SKM-1 (cell line): ENCODE results near the gene RIC8A.
"Not testable (repeated sequence)": the region's sequence is repeated elsewhere in the genome, so short reads cannot be mapped to it uniquely, and the experiment has no call there.

Experiments used
- DNase-seq: peaks from one replicate; lab custom pipeline; 2025; ENCODE audit not compliant: unreplicated experiment; lab: John Stamatoyannopoulos, UW

RIC8A gene

GRCh38 chr11:207208-207862 lies at the start of gene RIC8A, which contains the start of gene BET1L:
TSS of gene RIC8A (plus strand) at chr11:207708. CDS start at chr11:208855, 1,147 bp downstream.
TSS of gene BET1L (minus strand) at chr11:207399. CDS start at chr11:207321, 78 bp downstream.
- peak; percentile 89 for DNase-seq

- DNase-seq = not testable (repeated sequence)
Measured at GRCh38 chr11:180242-180641, 27.3 kb upstream of the RIC8A start.

GRCh38 chr11:189200-189783 lies 18.2 kb upstream of the RIC8A start:
- not testable (repeated sequence) for DNase-seq

- not testable (repeated sequence) for DNase-seq
Measured at GRCh38 chr11:189843-190311, 17.6 kb upstream of the RIC8A start.

GRCh38 chr11:190546-190945 lies 17.0 kb upstream of the RIC8A start:
- not testable (repeated sequence) for DNase-seq

GRCh38 chr11:191490-192478 lies 15.7 kb upstream of the RIC8A start:
- DNase-seq = not testable (repeated sequence)

GRCh38 chr11:192674-193128 lies 14.8 kb upstream of the RIC8A start, which contains the start of gene SCGB1C1:
TSS of gene SCGB1C1 (plus strand) at chr11:193078. CDS start at chr11:193100, 22 bp downstream.
- DNase-seq = not testable (repeated sequence)

- not testable (repeated sequence) for DNase-seq
Measured at GRCh38 chr11:193481-193880, 14.0 kb upstream of the RIC8A start.

- DNase-seq = no peak
Measured at GRCh38 chr11:196786-197731, 10.4 kb upstream of the RIC8A start.

- no peak for DNase-seq
Measured at GRCh38 chr11:197741-198235, 9.7 kb upstream of the RIC8A start.

GRCh38 chr11:198236-198806 lies 9.2 kb upstream of the RIC8A start:
- no peak for DNase-seq

- DNase-seq = no peak
Measured at GRCh38 chr11:199004-199581, 8.4 kb upstream of the RIC8A start.

GRCh38 chr11:199782-200181 lies 7.7 kb upstream of the RIC8A start:
- no peak for DNase-seq

GRCh38 chr11:200224-201003 lies 7.1 kb upstream of the RIC8A start:
- no peak for DNase-seq

GRCh38 chr11:201966-202365 lies 5.5 kb upstream of the RIC8A start:
- no peak for DNase-seq

GRCh38 chr11:202490-202889 lies 5.0 kb upstream of the RIC8A start:
- DNase-seq = no peak

- DNase-seq = no peak
Measured at GRCh38 chr11:203056-203944, 4.2 kb upstream of the RIC8A start.
